ENCODE data around the gene NPBWR2.

The NPBWR2 gene

DNA sequence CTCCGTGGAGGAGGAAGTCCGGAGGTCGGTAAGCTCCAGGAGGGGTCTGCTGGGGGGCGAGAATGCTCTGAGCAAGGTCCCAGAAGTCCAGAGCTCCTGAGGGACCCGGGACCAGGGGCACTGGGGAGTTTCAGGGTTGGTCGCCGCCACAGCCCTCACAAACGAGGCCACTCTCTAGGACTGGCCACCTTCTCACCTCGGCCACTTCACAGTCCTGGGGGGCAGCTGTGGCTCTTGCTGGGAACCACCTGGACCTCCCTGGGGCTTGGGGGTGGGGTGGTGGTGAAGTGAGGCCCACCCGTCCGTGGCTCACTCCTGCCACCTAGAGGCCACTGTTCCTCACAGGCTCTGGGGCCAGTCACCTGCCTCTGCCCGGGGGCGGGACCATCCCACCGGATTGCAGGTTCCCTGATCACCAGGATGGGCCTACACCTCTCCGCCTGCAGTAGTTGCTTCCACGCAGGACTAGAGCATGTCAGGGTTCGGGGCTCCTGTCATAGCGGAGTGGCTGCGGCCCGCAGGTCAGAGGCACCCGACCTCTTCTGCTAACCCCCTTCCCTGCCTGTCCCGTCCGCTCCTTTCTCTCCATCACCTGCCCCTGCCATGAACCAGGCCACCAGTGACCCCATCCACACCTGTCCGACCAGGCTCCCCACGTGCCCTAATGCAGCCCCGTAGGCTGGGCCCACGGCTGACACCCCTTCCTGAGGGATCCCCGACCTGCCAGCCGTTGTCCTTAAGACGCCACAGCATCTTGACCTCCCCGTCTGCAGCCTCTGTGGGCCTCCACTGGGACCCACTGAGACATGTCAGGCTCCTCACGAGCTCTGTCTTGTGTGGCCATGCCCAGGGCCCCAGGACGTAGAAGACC, 49.5 kb downstream of the NPBWR2 start:
- Histone ChIP-seq H3K36me3 (replicated peaks; ENCODE audit: insufficient read depth, low read length) (no peaks in the 10 kb centered on the region), H2AFZ (ENCODE audit: low read length) (0 out of 2 replicates have a peak overlapping the region, but pooled peaks have one; percentile 6), H3K9me3 (replicated peaks; ENCODE audit: insufficient read depth, low read length) (no peaks in the 10 kb centered on the region), H3K27me3 (replicated peaks; ENCODE audit: insufficient read depth, low read length) (peaks cover 47% of the 10 kb centered on the region), H3K4me1 (ENCODE audit: low read length) (peaks cover 6% of the 10 kb centered on the region), H3F3A (ENCODE audit: insufficient read depth, low read length) (no peaks in the 10 kb centered on the region), H3K27ac (ENCODE audit: low read length) (no peak overlapping the region), H4K20me1 (ENCODE audit: insufficient read depth, low read length) (no peaks in the 10 kb centered on the region), H3K79me2 (ENCODE audit: low read length) (no peaks in the 10 kb centered on the region), H3K9me2 (replicated peaks; ENCODE audit: insufficient read depth, low read length) (no peaks in the 10 kb centered on the region), H3K4me2 (ENCODE audit: low read depth, low read length) (peak overlapping the region; percentile 28; the same call in 1 of the 2 replicates), H3K4me3 (ENCODE audit: low read length) (no peak overlapping the region), H3K9ac (ENCODE audit: low read length) (no peak overlapping the region)
- TF ChIP-seq EZH2 (optimal IDR thresholded peaks at IDR 0.05; ENCODE audit: low read depth, low read length) (no peak), EZH2phosphoT487 (IDR thresholded peaks at IDR 0.05; ENCODE audit: low read length) (no peak), CTCF (IDR thresholded peaks at IDR 0.05; ENCODE audit: low read length) (peak; percentile 81)
- peak; percentile 56 for DNase-seq

- Histone ChIP-seq H3K79me2 (ENCODE audit: low read length) (no peaks in the 10 kb centered on the region), H4K20me1 (ENCODE audit: insufficient read depth, low read length) (no peaks in the 10 kb centered on the region), H3K4me2 (ENCODE audit: low read depth, low read length) (peak overlapping the region; percentile 28; the same call in 1 of the 2 replicates), H3K4me1 (ENCODE audit: low read length) (peaks cover under 1% of the 10 kb centered on the region; the same call in 1 of the 2 replicates), H3K4me3 (ENCODE audit: low read length) (no peak overlapping the region), H3K27ac (ENCODE audit: low read length) (no peak overlapping the region), H3K9ac (ENCODE audit: low read length) (no peak overlapping the region), H3K9me2 (replicated peaks; ENCODE audit: insufficient read depth, low read length) (no peaks in the 10 kb centered on the region), H3K36me3 (replicated peaks; ENCODE audit: insufficient read depth, low read length) (no peaks in the 10 kb centered on the region), H3K27me3 (replicated peaks; ENCODE audit: insufficient read depth, low read length) (peaks cover 55% of the 10 kb centered on the region), H2AFZ (ENCODE audit: low read length) (0 out of 2 replicates have a peak overlapping the region, but pooled peaks have one; percentile 6), H3F3A (ENCODE audit: insufficient read depth, low read length) (no peaks in the 10 kb centered on the region), H3K9me3 (replicated peaks; ENCODE audit: insufficient read depth, low read length) (no peaks in the 10 kb centered on the region)
- TF ChIP-seq EZH2phosphoT487 (IDR thresholded peaks at IDR 0.05; ENCODE audit: low read length) (no peak), EZH2 (optimal IDR thresholded peaks at IDR 0.05; ENCODE audit: low read depth, low read length) (no peak), CTCF (IDR thresholded peaks at IDR 0.05; ENCODE audit: low read length) (no peak)
- no peak for DNase-seq
These were observed 50.3 kb downstream of the NPBWR2 start for GRCh38 chr20:64056889-64057627.

DNA sequence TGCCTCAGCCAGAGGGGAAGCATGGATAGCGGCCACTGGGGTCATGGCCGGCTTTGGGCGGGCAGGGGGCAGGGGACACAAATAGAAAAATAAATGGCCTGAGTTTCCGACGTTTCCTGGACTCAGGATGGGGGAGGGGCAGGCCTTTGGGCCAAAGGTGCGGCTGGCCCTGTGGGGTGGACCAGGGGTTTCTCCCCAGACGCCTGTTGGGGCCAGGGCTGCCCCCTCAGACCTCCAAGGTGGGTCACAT, 50.8 kb downstream of the NPBWR2 start:
- no peak overlapping the region for H2AFZ ChIP-seq (ENCODE audit: low read length)
- H3K36me3 ChIP-seq (replicated peaks; ENCODE audit: insufficient read depth, low read length) = no peaks in the 10 kb centered on the region
- H3K4me2 ChIP-seq (ENCODE audit: low read depth, low read length) = no peak overlapping the region
- H3K9me2 ChIP-seq (replicated peaks; ENCODE audit: insufficient read depth, low read length) = no peaks in the 10 kb centered on the region
- H3K27me3 ChIP-seq (replicated peaks; ENCODE audit: insufficient read depth, low read length) = peaks cover 60% of the 10 kb centered on the region
- H3K9me3 ChIP-seq (replicated peaks; ENCODE audit: insufficient read depth, low read length) = no peaks in the 10 kb centered on the region
- no peaks in the 10 kb centered on the region for H3K79me2 ChIP-seq (ENCODE audit: low read length)
- no peaks in the 10 kb centered on the region for H3K4me1 ChIP-seq (ENCODE audit: low read length)
- H3K4me3 ChIP-seq (ENCODE audit: low read length) = no peak overlapping the region
- H3K9ac ChIP-seq (ENCODE audit: low read length) = no peak overlapping the region
- TF ChIP-seq EZH2phosphoT487 (IDR thresholded peaks at IDR 0.05; ENCODE audit: low read length) (no peak), EZH2 (optimal IDR thresholded peaks at IDR 0.05; ENCODE audit: low read depth, low read length) (no peak), CTCF (IDR thresholded peaks at IDR 0.05; ENCODE audit: low read length) (no peak)
- no peak for DNase-seq
- H3F3A ChIP-seq (ENCODE audit: insufficient read depth, low read length) = no peaks in the 10 kb centered on the region
- no peaks in the 10 kb centered on the region for H4K20me1 ChIP-seq (ENCODE audit: insufficient read depth, low read length)
- H3K27ac ChIP-seq (ENCODE audit: low read length) = no peak overlapping the region

Data from MM.1S (cell line).